ENCODE measurements around the gene OPCML.

OPCML gene

DNA sequence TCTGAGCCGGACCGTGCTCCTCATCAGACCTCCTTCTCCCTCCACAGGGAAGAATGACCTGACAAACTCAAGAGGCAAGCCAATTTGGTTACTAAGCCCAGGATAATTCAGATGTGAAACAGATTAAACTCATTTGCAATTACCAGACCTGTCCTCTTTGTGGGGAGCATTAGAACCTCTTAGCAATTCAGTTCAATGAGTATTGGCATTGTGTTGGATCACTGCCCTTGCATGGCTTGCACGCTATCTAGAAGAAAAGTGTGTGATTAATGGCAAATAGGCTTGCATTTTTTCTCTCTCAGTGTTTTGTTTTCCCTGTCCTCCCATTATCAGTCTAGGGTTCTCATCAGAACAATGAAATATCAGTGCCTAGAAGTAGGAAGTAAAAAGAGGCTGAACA lies 365.6 kb downstream of the OPCML start:
- FAIRE-seq = no peak

DNA sequence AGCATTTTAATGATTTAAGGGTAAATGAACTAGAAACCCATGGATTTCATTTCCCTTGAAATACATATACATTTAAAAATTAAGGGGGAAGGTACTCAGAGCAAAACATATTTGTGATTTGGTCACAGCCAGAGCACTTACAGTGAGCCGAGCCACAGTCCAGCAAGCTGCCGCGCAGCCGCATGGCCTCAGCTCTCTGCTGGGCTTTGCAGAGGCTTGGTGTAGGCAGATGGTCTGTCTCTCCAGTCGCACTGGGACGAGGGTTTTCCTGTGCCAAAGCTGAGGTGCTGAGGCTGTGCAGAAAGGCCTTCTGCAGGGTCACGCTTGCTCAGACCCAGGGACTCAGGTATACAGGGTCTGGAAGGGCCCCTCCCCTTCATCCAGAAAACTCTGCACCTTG lies 367.3 kb downstream of the OPCML start:
- no peak for FAIRE-seq

DNA sequence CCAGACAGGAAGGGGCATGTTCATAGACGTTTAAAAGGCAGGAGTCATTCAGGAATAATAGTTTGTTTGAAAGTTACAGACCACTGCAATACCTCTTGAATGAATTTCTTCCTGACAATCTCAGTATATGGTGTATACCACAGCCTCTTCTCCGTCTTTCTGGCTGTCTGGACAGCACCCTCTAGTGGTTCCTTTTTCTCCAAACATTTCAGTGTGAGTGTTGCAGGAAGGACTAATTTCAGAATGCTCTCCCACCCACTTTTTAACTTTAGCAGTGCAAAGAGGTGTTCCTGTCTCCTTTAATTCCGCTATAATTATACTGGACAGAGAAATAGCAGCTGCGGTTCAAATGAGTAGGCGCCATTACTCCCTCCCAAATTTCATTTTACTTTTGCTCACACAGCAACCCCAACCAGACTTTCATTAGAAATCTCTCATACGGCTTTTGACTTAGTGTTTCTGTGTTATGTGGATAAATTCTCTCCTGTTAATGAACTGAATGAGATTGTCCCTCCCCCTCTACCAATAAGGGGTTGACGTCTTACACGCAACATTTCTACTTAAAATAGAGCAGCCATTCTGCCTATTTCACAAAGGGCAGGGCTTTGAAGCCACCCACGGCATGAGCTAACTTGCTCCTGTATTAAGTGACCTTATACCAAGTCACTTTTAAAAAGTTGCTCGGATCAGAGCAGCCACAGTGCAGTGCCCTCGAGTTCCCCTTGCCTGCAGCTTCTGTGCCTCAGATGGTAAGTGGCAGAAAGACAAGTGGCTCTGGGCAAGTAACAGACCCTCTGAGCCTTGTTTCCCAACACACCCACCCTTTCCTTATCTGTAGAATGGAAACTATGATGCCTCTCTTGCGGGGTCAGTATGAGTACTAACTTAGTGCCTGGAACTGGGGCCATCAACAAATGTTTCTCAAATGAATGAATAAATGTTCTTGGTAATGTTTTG lies 368.6 kb downstream of the OPCML start:
- FAIRE-seq = peak; percentile 97

DNA sequence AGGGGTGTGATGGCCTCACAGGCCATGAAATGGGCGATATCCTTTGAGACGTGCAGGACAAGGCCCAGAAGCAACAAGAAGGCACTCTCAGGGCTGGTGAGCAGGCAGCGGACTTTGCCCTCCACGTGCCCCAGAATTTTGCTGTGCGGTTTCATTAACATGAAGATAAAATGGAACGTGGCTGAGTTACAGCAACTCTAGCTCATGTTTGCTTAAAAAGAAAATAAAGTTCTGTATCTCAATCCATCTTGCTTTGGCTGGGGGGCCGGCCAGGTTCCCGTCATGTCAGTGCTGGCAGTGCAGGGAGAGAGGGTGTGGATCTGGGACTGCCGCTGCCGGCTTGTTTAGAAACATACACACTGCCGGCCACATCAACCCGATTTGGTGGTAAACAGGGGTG lies 370.1 kb downstream of the OPCML start:
- no peak for FAIRE-seq

DNA sequence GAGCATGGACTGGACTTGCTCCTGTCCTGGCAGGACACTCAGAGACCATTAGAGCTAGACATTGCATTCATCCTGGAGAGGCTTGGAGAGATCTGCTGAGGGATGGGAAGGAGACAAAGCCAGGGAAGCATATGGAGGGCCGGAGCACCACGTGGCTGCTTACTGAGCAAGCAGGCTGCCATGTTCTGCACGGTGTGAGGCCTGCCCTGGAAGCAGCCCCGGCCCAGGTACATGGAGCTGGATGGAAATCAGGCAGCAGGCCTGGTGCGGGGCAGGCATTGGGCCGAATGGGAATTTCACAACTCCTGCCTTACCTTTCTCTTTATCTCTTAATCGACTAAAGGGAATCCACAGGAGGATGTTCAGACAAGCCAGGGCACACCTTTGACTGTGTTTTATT lies 371.5 kb downstream of the OPCML start:
- FAIRE-seq = no peak

DNA sequence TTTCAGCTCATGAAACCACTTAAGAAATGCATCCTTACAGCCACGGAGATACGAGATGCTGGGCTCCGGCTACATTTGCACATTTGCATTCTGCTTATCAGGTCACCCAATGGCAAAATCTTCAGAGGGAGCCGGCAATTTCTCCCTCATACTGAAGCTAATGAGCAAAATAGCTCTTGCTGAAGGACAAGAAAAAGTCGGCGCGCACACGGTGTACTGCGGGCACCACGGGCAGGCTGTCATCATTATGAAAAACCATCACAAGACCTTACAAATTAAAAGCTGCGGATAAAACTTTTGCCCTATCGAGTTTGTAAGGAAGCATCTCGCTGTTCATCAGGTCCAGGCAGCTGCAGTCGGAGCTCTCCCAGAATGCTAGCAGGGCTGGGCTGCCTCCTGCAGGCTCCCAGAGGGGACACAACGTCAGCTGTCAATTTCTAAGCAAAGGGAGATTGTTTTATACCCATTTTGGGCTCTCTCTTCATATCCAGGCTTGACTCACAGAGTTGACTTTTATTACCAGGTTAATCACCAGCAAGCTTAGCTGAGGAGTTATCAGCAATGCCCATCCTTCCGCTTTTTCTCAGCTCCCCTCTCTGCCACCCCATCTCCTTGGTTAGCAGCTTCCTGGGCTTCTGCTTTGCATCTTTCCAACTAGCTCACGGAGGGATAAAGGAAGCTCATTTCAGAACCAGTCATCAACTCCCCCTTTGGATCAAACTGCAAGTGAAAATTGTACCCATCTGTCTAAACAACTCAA lies 375.1 kb downstream of the OPCML start:
- FAIRE-seq = no peak

DNA sequence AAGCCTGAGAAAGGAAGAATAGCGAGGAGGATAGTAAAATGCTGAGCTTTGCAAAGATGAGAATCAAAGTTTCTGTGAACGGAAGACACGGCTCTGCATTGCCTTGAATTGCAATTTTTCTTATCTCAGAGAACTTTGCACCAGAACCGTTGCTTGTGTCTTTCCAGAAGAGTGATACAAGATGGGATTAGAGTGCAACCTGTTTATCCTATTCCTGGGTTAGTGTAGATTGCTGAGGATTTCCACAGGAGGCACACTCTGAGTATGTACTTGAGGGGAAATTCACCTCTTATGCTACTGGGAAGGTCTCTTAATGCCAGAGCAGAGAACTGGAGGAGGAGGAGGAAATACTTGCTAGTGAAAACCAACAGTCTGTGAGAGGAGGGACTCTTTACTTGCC lies 377.5 kb downstream of the OPCML start:
- no peak for FAIRE-seq

DNA sequence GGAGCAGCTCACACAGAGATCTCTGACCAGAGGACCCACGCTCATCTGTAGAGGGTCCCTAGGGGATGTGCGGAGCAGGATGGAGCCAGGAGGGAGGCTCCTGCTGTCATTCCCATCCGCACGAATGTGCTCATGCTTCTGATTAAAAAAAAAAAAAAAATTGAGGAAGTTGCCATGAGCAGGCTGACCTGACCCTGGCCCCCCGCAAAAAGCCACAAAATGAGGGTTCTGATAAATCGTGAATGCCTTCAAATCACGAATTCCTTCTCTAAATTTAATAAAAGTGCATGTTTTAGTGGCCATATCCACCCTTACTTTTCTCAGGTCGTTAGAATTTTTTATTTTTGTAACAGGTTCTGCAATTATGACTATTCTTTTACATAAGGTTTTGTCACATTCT lies 378.2 kb downstream of the OPCML start:
- FAIRE-seq = no peak

DNA sequence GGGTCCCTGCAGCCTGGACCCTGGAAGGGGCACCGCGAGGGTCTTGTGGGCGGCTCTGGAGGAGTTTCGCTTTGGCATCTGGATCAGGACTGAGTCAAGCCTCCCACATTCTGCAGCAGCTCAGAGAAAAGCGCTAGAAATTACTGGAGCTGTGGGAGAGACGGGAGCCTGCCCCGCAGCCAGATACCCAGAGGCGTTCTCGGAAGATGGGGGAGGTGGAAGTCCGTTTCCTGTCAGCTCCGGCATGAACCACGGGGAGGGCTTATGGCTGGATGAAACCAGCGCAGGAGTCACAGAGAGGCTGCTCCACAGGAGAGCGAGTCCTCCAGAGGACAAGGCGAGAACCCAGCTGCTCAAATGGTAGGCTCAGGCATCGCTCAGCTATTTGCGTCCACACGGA lies 379.3 kb downstream of the OPCML start:
- FAIRE-seq = no peak

DNA sequence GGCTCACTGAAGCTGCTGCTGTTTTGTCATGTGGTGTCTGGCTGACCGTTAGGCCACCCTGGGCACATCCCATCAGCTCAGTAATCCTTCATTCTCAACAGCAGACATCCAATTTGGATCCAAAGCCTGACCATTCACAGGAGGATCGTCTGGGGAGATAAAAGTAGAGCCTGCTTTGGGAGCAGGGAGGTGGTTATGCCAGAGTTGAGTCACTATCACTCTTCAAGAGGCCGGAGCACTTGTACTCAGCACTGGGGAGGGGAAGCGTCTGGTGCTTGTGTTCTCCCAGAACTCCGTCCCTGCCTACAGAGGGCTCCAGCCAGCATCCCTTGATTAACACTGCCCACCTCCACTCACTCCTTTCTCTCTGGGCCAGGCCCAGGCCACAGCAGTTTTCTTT lies 382.6 kb downstream of the OPCML start:
- no peak for FAIRE-seq

DNA sequence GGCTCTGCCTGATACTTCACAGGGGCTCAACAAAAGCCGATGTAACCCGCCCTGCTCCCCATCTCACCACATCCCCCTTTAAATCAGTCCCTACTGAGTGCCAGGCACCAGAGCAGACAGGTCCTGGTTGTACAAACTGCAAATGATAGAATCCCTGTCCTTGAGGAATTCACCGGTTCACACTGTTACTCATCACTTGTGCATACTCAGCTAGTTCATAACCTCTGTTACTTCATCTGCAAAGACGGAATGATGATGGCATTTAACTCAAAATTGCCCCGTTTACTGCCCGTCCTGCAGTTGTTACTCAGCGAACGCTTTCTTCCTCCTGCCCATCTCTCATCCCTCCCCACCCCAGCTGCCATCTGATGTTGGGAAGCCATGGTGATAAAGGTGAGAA lies 384.7 kb downstream of the OPCML start:
- no peak for FAIRE-seq

DNA sequence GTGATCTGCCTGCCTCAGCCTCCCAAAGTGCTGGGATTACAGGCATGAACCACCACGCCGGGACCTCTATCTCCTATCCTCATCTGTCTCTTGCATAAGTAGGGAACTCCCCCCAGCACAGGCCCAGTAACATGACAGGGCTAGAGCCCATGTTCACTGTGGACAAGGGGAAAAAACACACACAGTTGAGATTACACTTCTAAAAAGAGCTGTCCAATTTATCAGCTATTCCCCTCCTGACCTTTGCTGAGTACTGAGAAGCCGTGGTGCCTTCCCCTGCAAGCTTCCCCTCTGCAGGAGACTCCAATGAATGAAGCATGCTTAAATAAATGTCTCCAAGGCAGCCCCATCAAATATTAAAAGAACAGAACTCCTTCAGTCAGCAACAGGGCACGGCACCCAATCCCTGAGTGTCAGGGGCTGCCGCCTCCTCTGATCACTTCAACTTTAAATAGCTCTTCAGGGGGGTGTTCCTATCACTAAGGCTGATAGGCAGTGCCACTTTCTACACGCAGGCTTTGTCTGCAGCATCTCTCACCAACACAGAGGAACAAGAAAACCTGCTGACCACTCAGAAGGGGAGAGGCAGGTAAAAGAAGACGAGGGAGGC lies 385.5 kb downstream of the OPCML start:
- no peak for FAIRE-seq

DNA sequence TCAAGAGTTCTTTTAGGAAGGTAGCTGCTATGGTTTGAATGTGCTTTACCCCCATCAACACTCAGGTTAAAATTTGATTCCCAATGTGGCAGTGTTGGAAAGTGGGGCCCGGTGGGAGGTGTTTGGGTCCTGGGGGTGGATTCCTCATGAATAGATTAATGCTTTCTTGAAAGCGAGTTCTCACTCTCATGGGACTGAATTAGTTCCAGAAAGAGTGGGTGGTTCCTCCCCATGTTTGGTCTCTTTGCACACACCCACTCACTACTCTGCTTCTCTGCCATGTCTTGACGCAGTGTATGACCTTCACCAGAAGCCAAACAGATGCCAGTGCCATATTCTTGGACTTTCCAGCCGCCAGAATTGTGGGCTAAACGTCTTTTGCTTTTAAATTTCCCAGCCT lies 394.4 kb downstream of the OPCML start:
- FAIRE-seq = no peak

DNA sequence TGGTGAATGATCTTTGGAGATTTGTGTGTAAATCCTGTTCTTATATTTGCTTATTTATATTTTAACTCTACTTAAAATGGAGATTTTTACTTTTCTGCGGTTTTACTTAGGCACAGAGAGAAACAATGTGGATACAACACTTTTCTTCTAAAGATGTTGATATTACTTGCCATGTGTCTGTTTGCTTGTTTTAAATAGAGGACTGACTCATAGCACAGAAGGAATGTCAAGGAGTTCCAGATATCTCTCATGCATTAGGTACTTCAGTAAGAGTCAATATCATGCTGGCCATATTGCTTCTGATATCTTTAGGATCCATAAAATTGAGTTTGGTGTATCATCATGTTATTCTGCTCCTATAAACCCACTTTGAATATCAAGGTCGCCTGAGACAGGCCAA lies 395.0 kb downstream of the OPCML start:
- no peak for FAIRE-seq

DNA sequence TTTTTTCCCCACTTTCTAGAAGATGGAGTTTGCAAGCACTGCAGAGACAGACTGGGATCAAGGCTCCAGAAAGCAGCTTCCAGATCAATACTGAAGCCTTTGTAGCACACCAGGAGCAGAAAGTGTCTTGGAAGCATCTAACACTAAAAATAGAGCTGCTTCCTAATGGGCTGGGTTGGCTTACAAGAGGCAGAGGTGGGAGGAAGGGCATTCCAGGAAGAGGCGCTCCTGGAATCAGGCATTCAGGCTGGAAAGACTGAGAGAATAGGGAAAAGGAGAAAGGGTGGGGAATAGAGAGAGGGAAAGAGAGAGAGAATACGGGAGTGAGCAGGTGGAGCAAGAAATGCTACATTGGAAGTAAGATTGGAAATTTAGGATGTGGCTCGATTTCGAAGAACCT lies 395.9 kb downstream of the OPCML start:
- FAIRE-seq = no peak

DNA sequence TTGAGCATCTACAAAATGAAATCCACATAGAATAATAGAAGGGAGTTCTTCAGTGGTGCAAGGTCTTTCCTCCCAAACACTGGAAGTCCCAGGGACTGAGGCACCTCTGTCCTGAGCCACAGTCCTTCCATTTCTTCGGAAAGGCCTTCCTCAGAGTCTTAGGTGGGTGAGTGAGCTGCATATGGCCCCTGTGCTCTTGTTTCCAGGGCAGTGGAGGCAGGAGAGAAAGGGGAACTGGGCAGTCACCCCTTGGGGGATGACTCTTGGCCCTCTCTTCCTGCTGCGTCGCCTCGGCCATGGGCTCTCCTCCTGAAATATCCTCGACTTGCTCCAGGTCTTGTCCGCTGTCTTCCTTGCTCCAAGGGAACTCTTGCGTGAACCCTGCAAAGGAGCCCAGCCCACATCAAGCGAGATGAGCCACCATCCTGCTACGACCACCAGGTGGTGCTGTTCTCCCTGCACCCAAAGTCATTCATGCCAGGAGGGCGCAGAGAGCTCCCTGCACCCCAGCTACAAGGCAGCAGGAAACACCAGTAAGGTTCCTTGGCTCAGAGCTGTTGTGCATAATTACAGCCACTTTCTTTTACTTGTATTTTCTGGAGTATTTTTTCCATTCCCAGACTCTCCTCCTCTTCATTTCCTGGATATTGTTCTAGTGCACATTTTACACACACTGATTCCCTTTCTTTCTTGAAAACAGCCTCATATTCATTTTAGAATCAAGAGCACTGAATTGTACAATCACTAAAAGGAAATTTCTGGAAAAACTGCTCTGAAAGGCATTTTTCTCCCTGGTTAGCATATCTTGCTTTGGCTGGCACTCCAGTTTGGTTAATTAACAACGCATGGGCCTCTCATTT lies 397.8 kb downstream of the OPCML start:
- FAIRE-seq = peak; percentile 43

DNA sequence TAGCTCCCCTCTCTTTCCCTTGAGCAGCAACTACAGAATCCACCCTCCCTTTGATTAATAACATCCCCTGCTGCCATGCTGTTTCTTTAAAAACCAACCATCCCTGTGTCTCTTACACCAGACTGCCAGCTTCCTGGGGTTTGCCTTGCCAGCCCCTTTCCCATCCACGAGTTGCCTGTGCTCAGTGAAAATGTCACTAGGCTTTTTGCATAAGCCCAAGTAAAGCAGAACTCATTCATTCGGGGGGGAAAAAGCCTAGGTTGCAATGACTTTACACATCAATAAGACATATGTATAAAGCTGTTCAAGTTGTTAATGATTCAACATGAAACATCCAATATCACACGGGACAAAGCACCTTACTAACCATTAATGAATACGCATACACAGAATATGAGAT lies 398.7 kb downstream of the OPCML start:
- FAIRE-seq = no peak

DNA sequence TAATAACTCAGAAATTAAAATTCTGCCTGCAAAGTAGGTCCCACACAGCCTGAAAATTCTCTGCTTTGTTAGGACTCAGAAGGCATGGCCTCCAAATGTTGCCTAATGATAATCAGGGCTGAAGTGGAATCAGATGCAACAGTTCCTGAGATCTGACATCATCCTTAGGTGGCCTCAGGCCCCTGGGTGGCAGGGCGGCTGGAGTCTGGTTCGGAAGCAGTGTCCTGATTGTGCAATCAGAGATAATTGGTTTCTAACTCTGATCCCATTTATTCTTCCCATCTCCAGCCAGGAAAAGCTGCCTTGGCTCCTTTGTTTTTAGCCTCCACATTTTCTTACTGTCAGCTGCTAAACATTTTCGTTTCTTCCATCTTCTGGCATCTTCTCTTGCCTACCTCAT lies 399.3 kb downstream of the OPCML start:
- no peak for FAIRE-seq

DNA sequence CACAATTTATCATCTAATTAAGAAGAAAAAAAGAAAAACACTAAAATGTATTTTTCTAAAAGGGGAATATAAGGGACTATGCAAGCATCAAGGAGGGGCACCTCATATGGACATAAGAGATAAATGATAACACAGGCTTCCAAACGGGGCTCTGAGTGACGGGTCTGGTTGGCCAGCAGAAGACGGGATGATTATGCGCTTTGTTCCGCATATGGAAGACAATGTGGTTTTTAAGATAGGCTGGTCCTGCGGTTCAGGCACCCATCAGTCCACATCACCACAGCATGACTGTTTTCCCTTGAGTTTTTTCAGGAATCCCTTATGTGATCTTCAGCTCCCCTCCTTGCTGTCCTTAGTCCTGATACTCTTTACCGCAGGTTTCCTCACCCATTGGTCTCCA lies 404.6 kb downstream of the OPCML start:
- no peak for FAIRE-seq

DNA sequence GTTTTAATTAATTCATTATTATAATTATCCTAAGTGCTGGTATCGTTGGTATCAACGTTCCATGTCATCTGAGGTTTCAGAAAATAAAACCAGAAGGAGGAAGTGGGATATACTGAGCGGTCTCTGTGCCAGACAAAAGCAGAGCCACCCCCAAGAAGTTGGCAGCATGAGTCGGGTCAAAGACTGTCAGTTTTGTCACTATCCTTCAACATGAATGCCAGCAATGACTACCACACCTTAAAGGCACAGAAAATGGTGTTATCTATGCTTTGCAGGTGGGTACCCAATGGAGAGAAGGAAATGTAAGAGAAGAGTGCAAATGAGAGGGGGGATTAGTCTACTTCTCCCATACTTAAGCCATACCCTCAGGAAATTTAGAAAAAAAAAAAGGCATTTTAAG lies 408.5 kb downstream of the OPCML start:
- no peak for FAIRE-seq

DNA sequence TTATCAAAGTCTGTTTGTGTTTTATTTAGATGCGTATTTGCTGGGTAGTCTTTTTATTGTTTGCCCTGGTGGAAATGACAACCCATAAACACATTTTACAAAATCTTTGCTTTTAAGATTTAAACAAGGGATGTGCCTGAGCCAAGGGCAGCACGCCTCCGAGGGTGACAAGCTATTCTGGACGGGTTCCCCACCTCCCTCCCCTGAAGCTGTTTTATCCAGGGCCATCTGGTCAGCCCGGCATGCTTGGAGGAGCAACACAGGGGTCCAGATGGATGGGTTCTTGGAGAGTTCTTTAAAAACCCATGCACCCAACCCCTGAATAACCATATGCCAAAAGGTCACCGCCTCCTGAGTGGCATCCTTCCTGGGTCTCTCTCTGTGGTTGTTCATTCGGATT lies 408.9 kb downstream of the OPCML start:
- FAIRE-seq = no peak

DNA sequence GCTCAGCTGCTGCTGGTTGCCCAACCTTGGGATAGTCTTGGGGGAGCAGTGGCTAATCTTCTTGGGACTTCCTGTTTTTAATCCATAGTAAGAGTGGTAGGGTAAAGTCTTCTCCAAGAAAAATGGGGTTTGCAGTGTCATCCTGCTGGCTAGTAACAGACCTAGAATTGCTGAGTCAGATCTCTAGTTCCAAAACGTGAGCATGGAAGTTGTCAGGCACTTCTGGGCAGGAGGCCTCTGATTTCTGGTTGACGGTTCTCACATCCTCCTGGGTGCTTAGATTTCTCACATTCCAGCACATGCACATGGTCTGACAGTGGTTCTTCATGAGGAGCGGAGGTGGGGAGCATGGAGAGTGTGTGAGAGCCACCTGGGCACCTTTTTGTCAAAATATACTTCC lies 410.0 kb downstream of the OPCML start:
- FAIRE-seq = no peak
